RWPE2 (cell line): Measurements from ENCODE around the gene TARBP1.

Source experiments
- ATAC-seq: fragments of 200-7000 bp; cut with Tn5 transposase; 3 replicates; pipeline ENCODE4 v1.9.1; 2021; ENCODE audit warnings: low read depth
- DNase-seq: peaks from one replicate; pipeline ENCODE4 v3.0.0-alpha.2; 2020; ENCODE audit warnings: low spot score
- H3K27ac ChIP-seq: fragments of 450-650 bp; 2 replicates; pipeline ENCODE4 v1.5.1; 2017; ENCODE audit warnings: mild to moderate bottlenecking; ENCODE audit not compliant: poor library complexity, severe bottlenecking
- H3K27me3 ChIP-seq: fragments of 250-450 bp; sonication (Bioruptor Pico); 2 replicates; pipeline ENCODE4 v1.5.1; 2021; ENCODE audit warnings: mild to moderate bottlenecking, moderate library complexity; ENCODE audit not compliant: insufficient read depth, poor library complexity, severe bottlenecking
- H3K36me3 ChIP-seq: fragments of 250-450 bp; sonication (Bioruptor Pico); 2 replicates; pipeline ENCODE4 v1.5.1; 2020; ENCODE audit warnings: low read depth, mild to moderate bottlenecking, moderate library complexity
- H3K4me1 ChIP-seq: fragments of 250-450 bp; sonication (Bioruptor Pico); 2 replicates; pipeline ENCODE4 v1.5.1; 2021; ENCODE audit warnings: mild to moderate bottlenecking, moderate library complexity; ENCODE audit not compliant: insufficient read depth, poor library complexity, severe bottlenecking
- H3K4me3 ChIP-seq: fragments of 250-450 bp; sonication (Bioruptor Pico); 2 replicates; pipeline ENCODE4 v1.5.1; 2021; ENCODE audit warnings: mild to moderate bottlenecking, moderate library complexity; ENCODE audit not compliant: severe bottlenecking
- H3K9me3 ChIP-seq: fragments of 250-450 bp; sonication (Bioruptor Pico); 2 replicates; pipeline ENCODE4 v1.5.1; 2021; ENCODE audit warnings: mild to moderate bottlenecking, moderate library complexity; ENCODE audit not compliant: severe bottlenecking
- CTCF ChIP-seq: fragments of 450-650 bp; IDR thresholded peaks from one replicate; pipeline ENCODE4 v1.5.1; 2017; ENCODE audit warnings: mild to moderate bottlenecking, moderate library complexity; ENCODE audit not compliant: poor library complexity, severe bottlenecking

TARBP1 gene

DNA sequence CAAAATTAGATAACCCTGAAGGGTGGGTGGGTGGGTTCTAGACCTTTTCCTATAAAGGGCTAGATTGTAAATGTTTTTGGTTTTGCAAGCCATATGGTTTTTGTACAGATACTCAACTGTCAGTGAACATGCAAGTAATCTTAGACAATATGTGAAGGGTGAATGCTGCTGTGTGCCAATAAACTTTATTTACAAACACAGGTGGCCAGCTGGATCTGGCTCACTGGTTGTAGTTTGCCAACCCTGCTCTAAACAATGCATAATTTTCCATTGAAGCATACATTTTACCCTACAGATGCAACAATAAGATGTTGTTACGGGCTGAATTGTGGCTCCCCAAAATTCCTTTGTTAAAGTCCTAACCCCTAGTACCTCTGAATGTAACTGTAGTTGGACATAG, 18.6 kb upstream of the TARBP1 start:
- Histone ChIP-seq H3K4me3 (no peak overlapping the region), H3K9me3 (no peaks in the 10 kb centered on the region), H3K27ac (no peak overlapping the region), H3K27me3 (no peaks in the 10 kb centered on the region), H3K4me1 (peaks cover 41% of the 10 kb centered on the region), H3K36me3 (no peaks in the 10 kb centered on the region)
- ATAC-seq (no peak), DNase-seq (no peak)
- TF ChIP-seq CTCF: no peak

DNA sequence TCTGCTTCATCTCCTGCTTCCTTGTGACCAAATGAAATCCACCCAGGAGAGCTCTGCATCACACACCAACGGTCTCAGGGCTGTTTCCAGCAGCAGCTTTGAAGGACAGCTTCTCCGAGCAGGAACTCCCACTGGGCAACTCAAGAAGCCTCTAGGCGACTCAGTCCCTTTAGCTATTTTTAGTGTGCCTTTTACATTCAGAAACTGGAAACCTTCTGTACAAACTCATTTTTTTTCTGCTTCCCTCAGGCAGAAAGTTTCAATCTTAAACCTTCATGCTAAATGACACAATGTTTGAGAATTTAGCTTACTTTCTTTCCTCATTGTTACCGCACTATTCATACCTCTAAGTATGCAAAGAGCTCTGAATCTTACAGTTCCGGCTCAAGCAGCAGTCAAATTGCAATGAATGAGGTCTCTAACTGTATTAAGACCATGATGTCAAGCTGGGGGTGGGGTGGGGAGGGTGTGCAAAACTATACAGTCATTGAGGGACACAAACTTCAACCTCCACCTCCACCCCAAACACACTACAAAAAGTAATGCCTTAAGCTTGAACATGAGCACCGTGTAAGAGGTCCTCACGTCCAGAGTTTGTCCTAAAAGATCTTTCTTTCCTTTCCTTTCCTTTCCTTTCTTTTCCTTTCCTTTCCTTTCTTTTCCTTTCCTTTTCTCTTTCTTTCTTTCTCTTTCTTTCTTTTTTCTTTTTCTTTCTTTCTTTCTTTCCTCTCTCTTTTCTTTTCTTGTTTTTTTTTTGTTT, 16.4 kb upstream of the TARBP1 start:
- Histone ChIP-seq H3K4me1 (peaks cover 29% of the 10 kb centered on the region), H3K27ac (peak overlapping the region; percentile 83), H3K27me3 (no peaks in the 10 kb centered on the region), H3K36me3 (no peaks in the 10 kb centered on the region), H3K4me3 (no peak overlapping the region), H3K9me3 (no peaks in the 10 kb centered on the region)
- no peak for DNase-seq
- peak; percentile 84 for ATAC-seq
- no peak for TF ChIP-seq CTCF

GRCh38 chr1:234494049-234494448, 15.1 kb upstream of the TARBP1 start:
- H3K27me3 ChIP-seq: no peaks in the 10 kb centered on the region
- H3K9me3 ChIP-seq: no peaks in the 10 kb centered on the region
- ATAC-seq (no peak), DNase-seq (no peak)
- no peak overlapping the region for H3K4me3 ChIP-seq
- H3K27ac ChIP-seq: peak overlapping the region; percentile 83
- no peak for TF ChIP-seq CTCF
- H3K36me3 ChIP-seq: no peaks in the 10 kb centered on the region
- H3K4me1 ChIP-seq: peaks cover 16% of the 10 kb centered on the region

DNA sequence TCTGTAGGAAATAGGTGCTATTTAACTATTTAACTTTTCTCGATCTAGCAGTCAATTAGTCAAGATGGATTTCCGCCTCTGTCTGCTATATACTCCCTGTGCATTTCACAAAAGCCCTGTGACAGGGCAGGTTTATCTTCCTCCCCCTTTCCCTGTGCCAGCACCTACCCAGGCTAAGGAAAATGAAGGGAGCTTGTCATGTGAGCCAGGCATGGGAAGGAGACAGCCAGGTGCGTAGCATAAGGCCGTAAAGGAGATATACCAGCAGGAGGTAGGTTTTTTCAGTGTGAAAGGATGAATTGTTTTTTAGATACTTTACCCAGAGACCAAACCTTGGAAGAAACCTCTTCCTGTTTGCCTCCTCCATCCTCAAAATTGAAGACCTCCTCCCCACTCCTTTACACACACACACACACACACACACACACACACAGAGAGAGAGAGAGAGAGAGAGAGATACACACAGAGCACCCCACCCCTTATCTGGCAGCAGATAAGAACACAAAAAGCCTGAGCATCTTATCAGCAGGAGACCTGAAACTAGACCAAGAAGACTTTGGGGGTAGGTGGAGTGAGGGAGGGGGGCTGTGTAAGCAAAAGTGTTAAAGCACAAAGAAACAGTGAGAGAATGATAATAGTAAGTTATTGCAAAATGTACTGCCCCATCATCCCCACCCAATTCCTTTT, 12.0 kb upstream of the TARBP1 start:
- TF ChIP-seq CTCF: no peak
- Histone ChIP-seq H3K27me3 (no peaks in the 10 kb centered on the region), H3K36me3 (no peaks in the 10 kb centered on the region), H3K4me3 (no peak overlapping the region), H3K27ac (no peak overlapping the region), H3K4me1 (peaks cover 12% of the 10 kb centered on the region), H3K9me3 (no peaks in the 10 kb centered on the region)
- DNase-seq: no peak
- no peak for ATAC-seq

GRCh38 chr1:234489698-234490077, 10.7 kb upstream of the TARBP1 start:
- Histone ChIP-seq H3K36me3 (no peaks in the 10 kb centered on the region), H3K27ac (no peak overlapping the region), H3K4me3 (no peak overlapping the region), H3K9me3 (no peaks in the 10 kb centered on the region), H3K27me3 (no peaks in the 10 kb centered on the region), H3K4me1 (peaks cover 3% of the 10 kb centered on the region)
- TF ChIP-seq CTCF: no peak
- DNase-seq (no peak), ATAC-seq (no peak)
